ENCODE data around the gene SEBOX.

The SEBOX gene

GRCh38 chr17:28395968-28396367, 31.0 kb upstream of the SEBOX start:
- CTCF ChIA-PET: no interaction called here
- no peak for DNase-seq (ENCODE audit: extremely low spot score)
- no peak for TF ChIP-seq ARNT (IDR thresholded peaks at IDR 0.05)
- no peak for TF ChIP-seq HDGF (IDR thresholded peaks at IDR 0.05; ENCODE audit: borderline replicate concordance)
- TF ChIP-seq ZNF384 (IDR thresholded peaks at IDR 0.05): no peak
- no peak for TF ChIP-seq BHLHE40 (IDR thresholded peaks at IDR 0.05; ENCODE audit: borderline replicate concordance)
- TF ChIP-seq CTBP1 (IDR thresholded peaks at IDR 0.05; ENCODE audit: borderline replicate concordance): no peak
- TF ChIP-seq NFRKB (IDR thresholded peaks at IDR 0.05): no peak
- no peak for TF ChIP-seq PKNOX1 (IDR thresholded peaks at IDR 0.05)
- no peak for TF ChIP-seq SUZ12 (IDR thresholded peaks at IDR 0.05)
- no peak for TF ChIP-seq FOXM1 (IDR thresholded peaks at IDR 0.05; ENCODE audit: borderline replicate concordance)
- TF ChIP-seq TARDBP (IDR thresholded peaks at IDR 0.05): no peak
- no peak for TF ChIP-seq ELF4 (IDR thresholded peaks at IDR 0.05)
- no peak for TF ChIP-seq FOXA1 (IDR thresholded peaks at IDR 0.05)
- no peak for TF ChIP-seq SP1 (IDR thresholded peaks at IDR 0.05)
- POLR2A ChIA-PET: interaction anchor here (0.7 to 3.9 kb wide), 3 partner anchors 10 to 61 kb away, joined by 3 to 22 read pairs (median 3); partner anchors contain the start of genes IFT20, SLC46A1 and TNFAIP1

GRCh38 chr17:28395426-28395825, 30.4 kb upstream of the SEBOX start:
- DNase-seq (ENCODE audit: extremely low spot score): no peak
- CTCF ChIA-PET: no interaction called here
- TF ChIP-seq PKNOX1 (IDR thresholded peaks at IDR 0.05): no peak
- no peak for TF ChIP-seq L3MBTL2 (conservative IDR thresholded peaks at IDR 0.05)
- TF ChIP-seq FOXM1 (IDR thresholded peaks at IDR 0.05; ENCODE audit: borderline replicate concordance): no peak
- TF ChIP-seq FOXK2 (IDR thresholded peaks at IDR 0.05): no peak
- no peak for TF ChIP-seq HDGF (IDR thresholded peaks at IDR 0.05; ENCODE audit: borderline replicate concordance)
- TF ChIP-seq ELF4 (IDR thresholded peaks at IDR 0.05): no peak
- no peak for TF ChIP-seq TARDBP (IDR thresholded peaks at IDR 0.05)
- POLR2A ChIA-PET: interaction anchor here (3.9 kb wide), 1 partner anchor 10 kb away, joined by 22 read pairs; the partner anchor contains the start of gene SLC46A1

- ChIA-PET POLR2A (interaction anchor here (1.2 to 3.9 kb wide), 3 partner anchors 11 to 77 kb away, joined by 3 to 22 read pairs (median 4); partner anchors contain the start of genes IFT20, SLC46A1 and TNFAIP1), CTCF (no interaction called here)
- TF ChIP-seq NFRKB (IDR thresholded peaks at IDR 0.05): no peak
- no peak for TF ChIP-seq TARDBP (IDR thresholded peaks at IDR 0.05)
- TF ChIP-seq FOXK2 (IDR thresholded peaks at IDR 0.05): no peak
- TF ChIP-seq BHLHE40 (IDR thresholded peaks at IDR 0.05; ENCODE audit: borderline replicate concordance): no peak
- TF ChIP-seq FOXM1 (IDR thresholded peaks at IDR 0.05; ENCODE audit: borderline replicate concordance): no peak
- TF ChIP-seq ELF4 (IDR thresholded peaks at IDR 0.05): no peak
- no peak for TF ChIP-seq ARNT (IDR thresholded peaks at IDR 0.05)
- no peak for TF ChIP-seq PKNOX1 (IDR thresholded peaks at IDR 0.05)
- no peak for TF ChIP-seq CTBP1 (IDR thresholded peaks at IDR 0.05; ENCODE audit: borderline replicate concordance)
- TF ChIP-seq LEF1 (IDR thresholded peaks at IDR 0.05; ENCODE audit: borderline replicate concordance): no peak
- TF ChIP-seq L3MBTL2 (conservative IDR thresholded peaks at IDR 0.05): no peak
- TF ChIP-seq ZNF384 (IDR thresholded peaks at IDR 0.05): no peak
- TF ChIP-seq SP1 (IDR thresholded peaks at IDR 0.05): no peak
- TF ChIP-seq HDGF (IDR thresholded peaks at IDR 0.05; ENCODE audit: borderline replicate concordance): no peak
- TF ChIP-seq SUZ12 (IDR thresholded peaks at IDR 0.05): no peak
- TF ChIP-seq FOXA1 (IDR thresholded peaks at IDR 0.05): no peak
- DNase-seq (ENCODE audit: extremely low spot score): no peak
Observed at GRCh38 chr17:28394337-28395116, 29.5 kb upstream of the SEBOX start.

DNA sequence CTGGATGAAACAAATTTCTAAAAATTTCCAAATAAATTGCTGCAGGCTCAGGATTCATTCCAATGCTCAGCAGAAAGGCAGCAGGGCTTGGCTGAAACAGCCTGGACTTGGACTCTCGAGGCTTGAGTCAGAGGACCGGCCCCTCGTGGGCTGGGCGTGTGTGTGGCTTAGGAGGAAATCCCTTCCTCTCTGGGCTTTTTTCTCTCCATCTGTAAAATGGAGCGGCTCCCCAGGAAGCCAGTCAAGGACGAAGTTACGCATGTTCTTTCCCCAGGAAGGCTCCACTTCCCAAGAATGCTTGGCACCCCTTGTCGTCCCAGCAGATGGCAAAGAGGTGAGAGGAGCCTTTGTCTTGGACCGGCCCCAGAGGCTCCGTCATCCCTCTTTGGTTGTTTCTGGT, 27.5 kb upstream of the SEBOX start:
- ChIA-PET CTCF (no interaction called here), POLR2A (no interaction called here)
- no peak for TF ChIP-seq LEF1 (IDR thresholded peaks at IDR 0.05; ENCODE audit: borderline replicate concordance)
- TF ChIP-seq FOXK2 (IDR thresholded peaks at IDR 0.05): no peak
- TF ChIP-seq ZNF384 (IDR thresholded peaks at IDR 0.05): no peak
- no peak for TF ChIP-seq SP1 (IDR thresholded peaks at IDR 0.05)
- no peak for TF ChIP-seq NFRKB (IDR thresholded peaks at IDR 0.05)
- TF ChIP-seq SUZ12 (IDR thresholded peaks at IDR 0.05): no peak
- TF ChIP-seq BHLHE40 (IDR thresholded peaks at IDR 0.05; ENCODE audit: borderline replicate concordance): no peak
- no peak for TF ChIP-seq FOXM1 (IDR thresholded peaks at IDR 0.05; ENCODE audit: borderline replicate concordance)
- TF ChIP-seq PKNOX1 (IDR thresholded peaks at IDR 0.05): no peak
- TF ChIP-seq ARNT (IDR thresholded peaks at IDR 0.05): no peak
- TF ChIP-seq L3MBTL2 (conservative IDR thresholded peaks at IDR 0.05): no peak
- no peak for TF ChIP-seq TARDBP (IDR thresholded peaks at IDR 0.05)
- TF ChIP-seq FOXA1 (IDR thresholded peaks at IDR 0.05): no peak
- TF ChIP-seq HDGF (IDR thresholded peaks at IDR 0.05; ENCODE audit: borderline replicate concordance): no peak
- no peak for TF ChIP-seq ELF4 (IDR thresholded peaks at IDR 0.05)
- TF ChIP-seq CTBP1 (IDR thresholded peaks at IDR 0.05; ENCODE audit: borderline replicate concordance): no peak
- no peak for DNase-seq (ENCODE audit: extremely low spot score)

GRCh38 chr17:28391401-28391800, 26.4 kb upstream of the SEBOX start:
- TF ChIP-seq ZNF384 (IDR thresholded peaks at IDR 0.05) (no peak), CTBP1 (IDR thresholded peaks at IDR 0.05; ENCODE audit: borderline replicate concordance) (no peak), PKNOX1 (IDR thresholded peaks at IDR 0.05) (no peak), SUZ12 (IDR thresholded peaks at IDR 0.05) (no peak), BHLHE40 (IDR thresholded peaks at IDR 0.05; ENCODE audit: borderline replicate concordance) (no peak), TARDBP (IDR thresholded peaks at IDR 0.05) (no peak), LEF1 (IDR thresholded peaks at IDR 0.05; ENCODE audit: borderline replicate concordance) (no peak)
- no peak for DNase-seq (ENCODE audit: extremely low spot score)
- ChIA-PET POLR2A (interaction anchor here (0.9 to 1.0 kb wide), 3 partner anchors 10 to 16 kb away, joined by 3 to 4 read pairs (median 3); no protein-coding TSS in a partner anchor), CTCF (no interaction called here)
